Endodermal cell (in vitro differentiated cells): ENCODE measurements around the gene GAS7. TPM values are rescaled to one million over a fixed set of nuclear protein-coding genes. Genes with fewer than 3 reads are reported as not detected.

Source experiments
- DNase-seq: peaks from one replicate; pipeline ENCODE4 v3.0.0-alpha.2; 2017
- H3K27ac ChIP-seq: 2 replicates; pipeline ENCODE4 v1.5.1; 2013; ENCODE audit warnings: mild to moderate bottlenecking, low read depth, low read length, moderate library complexity
- H3K27me3 ChIP-seq: 2 replicates; pipeline ENCODE4 v1.6.1; 2013; ENCODE audit warnings: mild to moderate bottlenecking, low read length, moderate library complexity; ENCODE audit not compliant: insufficient read depth, control insufficient read depth, poor library complexity, severe bottlenecking
- H3K36me3 ChIP-seq: 2 replicates; pipeline ENCODE4 v1.7.0; 2013; ENCODE audit warnings: mild to moderate bottlenecking, low read length, moderate library complexity; ENCODE audit not compliant: control insufficient read depth, insufficient read depth
- H3K4me1 ChIP-seq: one replicate; pipeline ENCODE4 v1.7.0; 2013; ENCODE audit warnings: low read length; ENCODE audit not compliant: control insufficient read depth, insufficient read depth
- H3K4me3 ChIP-seq: 2 replicates; pipeline ENCODE4 v1.5.1; 2013; ENCODE audit warnings: mild to moderate bottlenecking, low read length, moderate library complexity
- H3K9ac ChIP-seq: 2 replicates; pipeline ENCODE4 v1.6.1; 2013; ENCODE audit warnings: mild to moderate bottlenecking, low read length, moderate library complexity; ENCODE audit not compliant: poor library complexity, severe bottlenecking; ENCODE audit errors: extremely low read depth
- H3K9me3 ChIP-seq: 2 replicates; pipeline ENCODE4 v1.6.1; 2013; ENCODE audit warnings: mild to moderate bottlenecking, low read length, moderate library complexity; ENCODE audit not compliant: control insufficient read depth
- H3K27ac Mint-ChIP-seq: 2 replicates; pipeline ENCODE4 v1.8.0; 2020; ENCODE audit warnings: mixed read lengths
- H3K27me3 Mint-ChIP-seq: 2 replicates; pipeline ENCODE4 v1.8.0; 2021; ENCODE audit warnings: mild to moderate bottlenecking, mixed read lengths; ENCODE audit not compliant: insufficient read depth
- H3K36me3 Mint-ChIP-seq: 2 replicates; pipeline ENCODE4 v1.8.0; 2020; ENCODE audit warnings: low read depth, mixed read lengths
- H3K4me1 Mint-ChIP-seq: 2 replicates; pipeline ENCODE4 v1.8.0; 2020; ENCODE audit warnings: mixed read lengths
- H3K4me3 Mint-ChIP-seq: 2 replicates; pipeline ENCODE4 v1.8.0; 2020; ENCODE audit warnings: mild to moderate bottlenecking, moderate library complexity, mixed read lengths
- H3K9me3 Mint-ChIP-seq: 2 replicates; pipeline ENCODE4 v1.8.0; 2020; ENCODE audit warnings: mild to moderate bottlenecking, mixed read lengths
- CTCF ChIP-seq: fragments of 200-600 bp; sonication (generic); conservative IDR thresholded peaks from 2 replicates; pipeline ENCODE4 v1.5.0; 2021; ENCODE audit warnings: antibody characterized with exemption, mild to moderate bottlenecking
- WGBS, 2 experiments: methylation state at CpG; one replicate each; pipeline versions ENCODE4 v1.1.5 to v1.1.7; 2013; ENCODE audit warnings: missing lambda C conversion rate in 2 of 2, mixed read lengths in 1 of 2; ENCODE audit not compliant: insufficient coverage in 1 of 2, insufficient read length in 1 of 2; 5-methylcytosine and 5-hydroxymethylcytosine counted together
- total RNA-seq, 2 donors: library from RNA; stranded (reverse); fragmentation: NEBNext Ultra II Directional in 1 of 2; extraction: Animal tissue kit (Norgen Biotek cat#: 25700) in 1 of 2; gene quantifications; 2 replicates in 1 of 2; 3 replicates in 1 of 2; pipeline ENCODE4 v1.2.1, GENCODE V29; 2021

GAS7 gene
- total RNA-seq, 2 donors from 2014 or later = 8.6 to 14.7 TPM

GRCh38 chr17:10151667-10152496, 46.5 kb downstream of the GAS7 start:
- Histone ChIP-seq H3K9ac (no peak overlapping the region), H3K27me3 (no peaks in the 10 kb centered on the region), H3K4me1 (no peaks in the 10 kb centered on the region), H3K36me3 (no peaks in the 10 kb centered on the region), H3K27ac (no peak overlapping the region), H3K9me3 (peaks cover 5% of the 10 kb centered on the region), H3K4me3 (no peak overlapping the region)
- DNase-seq = no peak
- no peaks in the 10 kb centered on the region for H3K27me3 Mint-ChIP-seq
- no peak for TF ChIP-seq CTCF
- no peaks in the 10 kb centered on the region for H3K9me3 Mint-ChIP-seq
- WGBS, 2 experiments = 70 to 74% methylated on average over 10 to 12 of the region's 12 CpGs
- H3K4me1 Mint-ChIP-seq = peaks cover 12% of the 10 kb centered on the region
- peak overlapping the region; percentile 66 for H3K27ac Mint-ChIP-seq
- no peaks in the 10 kb centered on the region for H3K36me3 Mint-ChIP-seq
- H3K4me3 Mint-ChIP-seq = no peak overlapping the region

- 90 to 93% methylated on average over 3 to 7 of the region's 8 CpGs for WGBS, 2 experiments
- Mint-ChIP-seq H3K27me3 (no peaks in the 10 kb centered on the region), H3K9me3 (no peaks in the 10 kb centered on the region), H3K27ac (peak overlapping the region; percentile 26), H3K4me1 (peaks cover 9% of the 10 kb centered on the region), H3K4me3 (no peak overlapping the region), H3K36me3 (no peaks in the 10 kb centered on the region)
- no peaks in the 10 kb centered on the region for H3K36me3 ChIP-seq
- no peaks in the 10 kb centered on the region for H3K27me3 ChIP-seq
- no peak for TF ChIP-seq CTCF
- no peak for DNase-seq
- no peak overlapping the region for H3K4me3 ChIP-seq
- no peak overlapping the region for H3K27ac ChIP-seq
- no peak overlapping the region for H3K9ac ChIP-seq
- no peaks in the 10 kb centered on the region for H3K4me1 ChIP-seq
- H3K9me3 ChIP-seq = peaks cover 5% of the 10 kb centered on the region
Measured at GRCh38 chr17:10149573-10150399, 48.6 kb downstream of the GAS7 start.

GRCh38 chr17:10147761-10148415, 50.5 kb downstream of the GAS7 start:
- H3K27me3 Mint-ChIP-seq = no peaks in the 10 kb centered on the region
- no peak overlapping the region for H3K4me3 Mint-ChIP-seq
- H3K4me3 ChIP-seq = no peak overlapping the region
- 94% methylated on average over 6 to 8 of the region's 8 CpGs for WGBS, 2 experiments
- H3K36me3 Mint-ChIP-seq = no peaks in the 10 kb centered on the region
- DNase-seq = no peak
- H3K9me3 Mint-ChIP-seq = no peaks in the 10 kb centered on the region
- H3K4me1 Mint-ChIP-seq = peaks cover 9% of the 10 kb centered on the region
- no peaks in the 10 kb centered on the region for H3K36me3 ChIP-seq
- H3K9me3 ChIP-seq = peaks cover 5% of the 10 kb centered on the region
- TF ChIP-seq CTCF = no peak
- no peaks in the 10 kb centered on the region for H3K27me3 ChIP-seq
- no peak overlapping the region for H3K27ac ChIP-seq
- no peaks in the 10 kb centered on the region for H3K4me1 ChIP-seq
- no peak overlapping the region for H3K9ac ChIP-seq
- H3K27ac Mint-ChIP-seq = no peak overlapping the region
